K562 (cell line): ENCODE data around the gene CRABP1. TPM values are rescaled to one million over a fixed set of nuclear protein-coding genes. Genes with fewer than 3 reads are reported as not detected.

ENCODE experiments used
- ATAC-seq: fragments of 200-7000 bp; cut with Tn5 transposase; 3 replicates; pipeline ENCODE4 v1.9.1; 2020; ENCODE audit warnings: moderate library complexity
- BruUV-seq: library from RNA; stranded (reverse); fragments of 400-500 nt; replicated peaks from 2 replicates; lab custom pipeline; 2021; lab: Mats Ljungman, UMichigan
- CTCF ChIA-PET: fragments of 300-600 bp; formaldehyde crosslinking; extraction: SDS; loops from one replicate; lab custom pipeline; 2021; ENCODE audit warnings: low intra/inter-chr PET ratio; lab: Yijun Ruan, JAX
- POLR2A ChIA-PET: fragments of 300-600, 350-650 bp; sonication (Branson Sonifier 250); formaldehyde crosslinking; extraction: SDS; loops from one replicate; lab custom pipeline; 2021; ENCODE audit warnings: antibody characterized with exemption, inconsistent platforms; lab: Yijun Ruan, JAX
- DNase-seq, 4 experiments: peaks; one replicate each; pipeline versions ENCODE4 v3.0.0 to v3.0.0-alpha.2; 2011 to 2018; ENCODE audit warnings: low spot score in 3 of 4, mixed read lengths in 3 of 4; ENCODE audit errors: extremely low read depth in 1 of 4
- FAIRE-seq: peaks from 2 replicates; lab custom pipeline; 2011; peaks lifted over from hg19 to GRCh38; lab: Jason Lieb, UNC
- H2AFZ ChIP-seq: 2 replicates; pipeline ENCODE4 v1.6.0; 2011; ENCODE audit warnings: low read depth, low read length, control low read depth, inconsistent platforms
- H3K27ac ChIP-seq: fragments of 200-600 bp; 3 replicates; pipeline ENCODE4 v1.8.0; 2011; ENCODE audit warnings: low read depth, mild to moderate bottlenecking, control low read depth, inconsistent platforms, low read length, moderate library complexity, mixed read lengths; ENCODE audit errors: extremely low read depth
- H3K27me3 ChIP-seq, 2 experiments: fragments of 300-600 bp in 1 of 2; 2 replicates in 1 of 2; 3 replicates in 1 of 2; pipeline versions ENCODE4 v1.6.0 to v1.8.0; 2011; ENCODE audit warnings: inconsistent platforms in 2 of 2, low read length in 2 of 2, mild to moderate bottlenecking in 1 of 2, mixed read lengths in 1 of 2, moderate library complexity in 1 of 2; ENCODE audit not compliant: control insufficient read depth in 2 of 2, insufficient read depth in 2 of 2
- H3K36me3 ChIP-seq: fragments of 300-600 bp; 3 replicates; pipeline ENCODE4 v1.8.0; 2011; ENCODE audit warnings: mild to moderate bottlenecking, low read length, inconsistent platforms; ENCODE audit not compliant: control insufficient read depth, insufficient read depth
- H3K4me1 ChIP-seq, 2 experiments: fragments of 200-600 bp in 1 of 2; replicated peaks in 1 of 2; 2 replicates in 1 of 2; 3 replicates in 1 of 2; pipeline versions ENCODE4 v1.5.1 to v1.8.0; 2011; ENCODE audit warnings: inconsistent platforms in 2 of 2, low read length in 2 of 2, mild to moderate bottlenecking in 1 of 2, mixed read lengths in 1 of 2, moderate library complexity in 1 of 2; ENCODE audit not compliant: control insufficient read depth in 2 of 2, insufficient read depth in 2 of 2
- H3K4me2 ChIP-seq: 2 replicates; pipeline ENCODE4 v1.6.1; 2011; ENCODE audit warnings: low read length, control low read depth, inconsistent platforms, mixed read lengths; ENCODE audit not compliant: insufficient read depth
- H3K4me3 ChIP-seq: fragments of 200-600 bp; sonication (generic), shearing (Covaris generic); 2 replicates; pipeline ENCODE4 v1.5.1; 2016; ENCODE audit warnings: control low read depth, inconsistent platforms
- H3K79me2 ChIP-seq: fragments of 200-600 bp; 3 replicates; pipeline ENCODE4 v1.8.0; 2011; ENCODE audit warnings: low read length, inconsistent platforms; ENCODE audit not compliant: control insufficient read depth, insufficient read depth
- H3K9ac ChIP-seq, 2 experiments: 2 replicates each; pipeline versions ENCODE4 v1.6.0 to v1.6.1; 2011; ENCODE audit warnings: low read depth in 2 of 2, low read length in 2 of 2, control low read depth in 1 of 2, inconsistent platforms in 1 of 2, mild to moderate bottlenecking in 1 of 2, mixed read lengths in 1 of 2; ENCODE audit not compliant: insufficient read depth in 1 of 2
- H3K9me1 ChIP-seq: one replicate; pipeline ENCODE4 v1.6.0; 2011; ENCODE audit warnings: inconsistent platforms, mild to moderate bottlenecking, low read length, moderate library complexity; ENCODE audit not compliant: control insufficient read depth, insufficient read depth
- H3K9me3 ChIP-seq: replicated peaks from 2 replicates; pipeline ENCODE4 v1.5.1; 2011; ENCODE audit warnings: low read depth, low read length, inconsistent platforms; ENCODE audit not compliant: control insufficient read depth, insufficient read depth
- H4K20me1 ChIP-seq: replicated peaks from 2 replicates; pipeline ENCODE4 v1.6.1; 2011; ENCODE audit warnings: low read length, inconsistent platforms, mixed read lengths; ENCODE audit not compliant: control insufficient read depth, insufficient read depth
- DDX20 ChIP-seq: fragments of 450-650 bp; IDR thresholded peaks from 2 replicates; pipeline ENCODE4 v1.6.1; 2016; ENCODE audit warnings: missing genetic modification characterization, low read depth, mild to moderate bottlenecking, missing compliant biosample characterization, moderate library complexity
- HDAC6 ChIP-seq: IDR thresholded peaks from 2 replicates; pipeline ENCODE4 v1.6.1; 2012; ENCODE audit warnings: low read depth, mild to moderate bottlenecking, control low read depth, inconsistent platforms, low read length, moderate library complexity
- KAT2B ChIP-seq: IDR thresholded peaks from one replicate; pipeline ENCODE4 v1.6.1; 2012; ENCODE audit warnings: low read depth, mild to moderate bottlenecking, control low read depth, inconsistent platforms, low read length, moderate library complexity
- KDM1A ChIP-seq, 2 experiments: fragments of 450-650 bp; IDR thresholded peaks; 2 replicates each; pipeline ENCODE4 v1.6.1; 2016; ENCODE audit warnings: mild to moderate bottlenecking in 2 of 2
- NFATC3 ChIP-seq: fragments of 450-650 bp; IDR thresholded peaks from 2 replicates; pipeline ENCODE4 v1.6.1; 2017; ENCODE audit warnings: mild to moderate bottlenecking
- NFXL1 ChIP-seq: fragments of 450-650 bp; formaldehyde crosslinking; IDR thresholded peaks from 2 replicates; pipeline ENCODE4 v1.4.0; 2021; ENCODE audit warnings: mild to moderate bottlenecking
- RBFOX2 ChIP-seq: fragments of 200-400 bp; formaldehyde crosslinking; IDR thresholded peaks from 2 replicates; pipeline ENCODE4 v1.6.1; 2017; ENCODE audit warnings: low read depth, mild to moderate bottlenecking, low read length, moderate library complexity
- ZNF436 ChIP-seq: fragments of 250-450, 450-650 bp; sonication (Bioruptor Pico); formaldehyde crosslinking; IDR thresholded peaks from 2 replicates; pipeline ENCODE4 v1.7.0; 2020; ENCODE audit warnings: mild to moderate bottlenecking
- WGBS: fragments of 100-300 bp; shearing (Covaris generic); methylation state at CpG from one replicate; pipeline ENCODE4 v1.1.6; 2016; ENCODE audit warnings: low coverage, mixed read lengths; ENCODE audit not compliant: insufficient coverage; ENCODE audit errors: missing lambda C conversion rate; 5-methylcytosine and 5-hydroxymethylcytosine counted together
- in situ Hi-C: fragments of 300-500 bp; cut with MboI; formaldehyde crosslinking; loops from 4 replicates; pipeline ENCODE4 v1.15.0; 2018; ENCODE audit warnings: inconsistent platforms, mixed read lengths
- intact Hi-C: fragments of 100-400 bp; cut with micrococcal nuclease; formaldehyde crosslinking; loops from 2 replicates; pipeline ENCODE4 v1.14.2; 2022
- polyA plus RNA-seq, 8 experiments: library from polyadenylated mRNA; depleted of rRNA in 4 of 8; stranded (reverse) in 5 of 8; unstranded in 3 of 8; fragments of >200 nt; fragmentation: Nextera tagmentation in 2 of 8; fragmentation: Illumina TruSeq in 1 of 8; extraction: Ambion mirVana in 2 of 8; extraction: Trizol in 1 of 8; gene quantifications; 2 replicates each; pipeline versions ENCODE4 v1.2.1 to v1.2.3, GENCODE V29; 2011 to 2014; ENCODE audit warnings: inconsistent platforms in 1 of 8, missing spikeins in 1 of 8
- total RNA-seq, 7 experiments: library from RNA; depleted of rRNA in 6 of 7; stranded (reverse); fragments of >200 nt in 6 of 7; fragmentation: Illumina TruSeq in 2 of 7; extraction: Trizol in 2 of 7; gene quantifications; 2 replicates each; pipeline versions ENCODE4 v1.2.1 to v1.2.3, GENCODE V29; 2011 to 2021; ENCODE audit warnings: low replicate concordance in 1 of 7
- TF ChIP-seq, protein P1 (sequence below): fragments of 450-650 bp; IDR thresholded peaks from 2 replicates; pipeline ENCODE4 v1.6.1; 2016; ENCODE audit warnings: low read depth, mild to moderate bottlenecking, moderate library complexity
- TF ChIP-seq, protein P2 (sequence below): fragments of 450-650 bp; IDR thresholded peaks from 2 replicates; pipeline ENCODE4 v1.7.0; 2016; ENCODE audit warnings: borderline replicate concordance
- TF ChIP-seq, protein P3 (sequence below): sonication (generic); formaldehyde crosslinking; IDR thresholded peaks from 2 replicates; pipeline ENCODE4 v1.8.0; 2022; ENCODE audit warnings: missing genetic modification reagents, mild to moderate bottlenecking, moderate library complexity, borderline replicate concordance
- TF ChIP-seq, protein P4 (sequence below): fragments of 250-450 bp; sonication (Bioruptor Pico); IDR thresholded peaks from 2 replicates; pipeline ENCODE4 v1.4.0; 2020; ENCODE audit warnings: mild to moderate bottlenecking, moderate library complexity
- TF ChIP-seq, protein P5 (sequence below): sonication (generic); formaldehyde crosslinking; IDR thresholded peaks from 2 replicates; pipeline ENCODE4 v1.4.0; 2020; ENCODE audit warnings: mild to moderate bottlenecking, missing genetic modification reagents
- TF ChIP-seq, protein P6 (sequence below): fragments of 250-450 bp; sonication (Bioruptor Pico); IDR thresholded peaks from 2 replicates; pipeline ENCODE4 v1.8.0; 2022; ENCODE audit warnings: inconsistent platforms, mild to moderate bottlenecking, moderate library complexity, borderline replicate concordance

The CRABP1 gene
- total and polyA plus RNA-seq, 9 of the 15 experiments (the other 6 are each of a cell fraction or from before 2014, with no cell fraction given), result 0.60 TPM; not detected in 8

DNA sequence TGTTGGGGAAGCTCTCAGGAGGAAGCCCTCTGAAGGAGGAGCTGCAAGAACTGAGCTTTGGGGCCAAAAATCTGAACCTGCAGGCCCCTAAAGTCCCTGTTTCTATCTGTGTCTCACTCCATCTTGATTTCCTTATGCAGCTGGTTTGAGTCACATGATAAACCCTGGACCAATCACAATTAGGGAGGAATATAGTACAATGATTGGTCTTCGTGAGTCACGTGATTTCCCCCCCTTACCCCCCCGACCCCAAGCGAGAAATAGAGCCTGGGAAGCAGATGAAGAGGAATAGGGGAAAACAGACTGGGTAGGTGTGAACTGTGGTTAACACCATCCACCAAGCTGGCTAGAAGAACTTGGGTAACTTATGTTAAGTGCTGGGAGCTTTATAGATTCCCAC, 12.9 kb downstream of the CRABP1 start:
- Histone ChIP-seq H3K9me3 (no peaks in the 10 kb centered on the region; the same call in 1 of the 2 replicates), H3K4me1 (no peaks in the 10 kb centered on the region), H3K4me3 (no peak overlapping the region), H3K27me3 (peaks cover 9 to 21% of the 10 kb centered on the region in 2 experiments; a peak in 4 of 5 replicates), H3K9ac (no peak overlapping the region), H4K20me1 (no peaks in the 10 kb centered on the region), H3K4me2 (no peak overlapping the region), H3K36me3 (no peaks in the 10 kb centered on the region), H3K9me1 (no peaks in the 10 kb centered on the region), H2AFZ (peak overlapping the region; percentile 89), H3K27ac (no peak overlapping the region), H3K79me2 (no peaks in the 10 kb centered on the region)
- in situ Hi-C loops, result no loop called here
- peak; percentile 66 to 91 (median 88) for DNase-seq
- no TSS peak for BruUV-seq
- CTCF ChIA-PET, result no interaction called here
- peak; percentile 90 for ATAC-seq
- 4% methylated on average over 4 of the region's 4 CpGs for WGBS
- FAIRE-seq, result peak; percentile 55
- POLR2A ChIA-PET, result interaction anchor here (0.5 to 1.2 kb wide), 3 partner anchors 11 to 1018 kb away, joined by 3 to 5 read pairs (median 3); partner anchors contain the start of gene SKIC8
- intact Hi-C loops, result no loop called here
- TF ChIP-seq, protein P1, sequence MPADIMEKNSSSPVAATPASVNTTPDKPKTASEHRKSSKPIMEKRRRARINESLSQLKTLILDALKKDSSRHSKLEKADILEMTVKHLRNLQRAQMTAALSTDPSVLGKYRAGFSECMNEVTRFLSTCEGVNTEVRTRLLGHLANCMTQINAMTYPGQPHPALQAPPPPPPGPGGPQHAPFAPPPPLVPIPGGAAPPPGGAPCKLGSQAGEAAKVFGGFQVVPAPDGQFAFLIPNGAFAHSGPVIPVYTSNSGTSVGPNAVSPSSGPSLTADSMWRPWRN, result no peak
- TF ChIP-seq, protein P2, sequence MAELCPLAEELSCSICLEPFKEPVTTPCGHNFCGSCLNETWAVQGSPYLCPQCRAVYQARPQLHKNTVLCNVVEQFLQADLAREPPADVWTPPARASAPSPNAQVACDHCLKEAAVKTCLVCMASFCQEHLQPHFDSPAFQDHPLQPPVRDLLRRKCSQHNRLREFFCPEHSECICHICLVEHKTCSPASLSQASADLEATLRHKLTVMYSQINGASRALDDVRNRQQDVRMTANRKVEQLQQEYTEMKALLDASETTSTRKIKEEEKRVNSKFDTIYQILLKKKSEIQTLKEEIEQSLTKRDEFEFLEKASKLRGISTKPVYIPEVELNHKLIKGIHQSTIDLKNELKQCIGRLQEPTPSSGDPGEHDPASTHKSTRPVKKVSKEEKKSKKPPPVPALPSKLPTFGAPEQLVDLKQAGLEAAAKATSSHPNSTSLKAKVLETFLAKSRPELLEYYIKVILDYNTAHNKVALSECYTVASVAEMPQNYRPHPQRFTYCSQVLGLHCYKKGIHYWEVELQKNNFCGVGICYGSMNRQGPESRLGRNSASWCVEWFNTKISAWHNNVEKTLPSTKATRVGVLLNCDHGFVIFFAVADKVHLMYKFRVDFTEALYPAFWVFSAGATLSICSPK, result no peak
- TF ChIP-seq, protein P3, sequence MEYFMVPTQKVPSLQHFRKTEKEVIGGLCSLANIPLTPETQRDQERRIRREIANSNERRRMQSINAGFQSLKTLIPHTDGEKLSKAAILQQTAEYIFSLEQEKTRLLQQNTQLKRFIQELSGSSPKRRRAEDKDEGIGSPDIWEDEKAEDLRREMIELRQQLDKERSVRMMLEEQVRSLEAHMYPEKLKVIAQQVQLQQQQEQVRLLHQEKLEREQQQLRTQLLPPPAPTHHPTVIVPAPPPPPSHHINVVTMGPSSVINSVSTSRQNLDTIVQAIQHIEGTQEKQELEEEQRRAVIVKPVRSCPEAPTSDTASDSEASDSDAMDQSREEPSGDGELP (CRISPR knock-in tag), result peak; percentile 48; the same call in 1 of the 2 replicates
- TF ChIP-seq HDAC6, result no peak
- TF ChIP-seq, protein P4, sequence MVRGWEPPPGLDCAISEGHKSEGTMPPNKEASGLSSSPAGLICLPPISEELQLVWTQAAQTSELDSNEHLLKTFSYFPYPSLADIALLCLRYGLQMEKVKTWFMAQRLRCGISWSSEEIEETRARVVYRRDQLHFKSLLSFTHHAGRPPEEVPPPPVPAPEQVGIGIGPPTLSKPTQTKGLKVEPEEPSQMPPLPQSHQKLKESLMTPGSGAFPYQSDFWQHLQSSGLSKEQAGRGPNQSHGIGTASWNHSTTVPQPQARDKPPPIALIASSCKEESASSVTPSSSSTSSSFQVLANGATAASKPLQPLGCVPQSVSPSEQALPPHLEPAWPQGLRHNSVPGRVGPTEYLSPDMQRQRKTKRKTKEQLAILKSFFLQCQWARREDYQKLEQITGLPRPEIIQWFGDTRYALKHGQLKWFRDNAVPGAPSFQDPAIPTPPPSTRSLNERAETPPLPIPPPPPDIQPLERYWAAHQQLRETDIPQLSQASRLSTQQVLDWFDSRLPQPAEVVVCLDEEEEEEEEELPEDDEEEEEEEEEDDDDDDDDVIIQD (CRISPR knock-in tag), result no peak
- no peak for TF ChIP-seq RBFOX2
- no peak for TF ChIP-seq KDM1A (IDR thresholded peaks at IDR 0.05)
- TF ChIP-seq, protein P5, sequence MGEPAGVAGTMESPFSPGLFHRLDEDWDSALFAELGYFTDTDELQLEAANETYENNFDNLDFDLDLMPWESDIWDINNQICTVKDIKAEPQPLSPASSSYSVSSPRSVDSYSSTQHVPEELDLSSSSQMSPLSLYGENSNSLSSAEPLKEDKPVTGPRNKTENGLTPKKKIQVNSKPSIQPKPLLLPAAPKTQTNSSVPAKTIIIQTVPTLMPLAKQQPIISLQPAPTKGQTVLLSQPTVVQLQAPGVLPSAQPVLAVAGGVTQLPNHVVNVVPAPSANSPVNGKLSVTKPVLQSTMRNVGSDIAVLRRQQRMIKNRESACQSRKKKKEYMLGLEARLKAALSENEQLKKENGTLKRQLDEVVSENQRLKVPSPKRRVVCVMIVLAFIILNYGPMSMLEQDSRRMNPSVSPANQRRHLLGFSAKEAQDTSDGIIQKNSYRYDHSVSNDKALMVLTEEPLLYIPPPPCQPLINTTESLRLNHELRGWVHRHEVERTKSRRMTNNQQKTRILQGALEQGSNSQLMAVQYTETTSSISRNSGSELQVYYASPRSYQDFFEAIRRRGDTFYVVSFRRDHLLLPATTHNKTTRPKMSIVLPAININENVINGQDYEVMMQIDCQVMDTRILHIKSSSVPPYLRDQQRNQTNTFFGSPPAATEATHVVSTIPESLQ, result no peak
- TF ChIP-seq, protein P6, sequence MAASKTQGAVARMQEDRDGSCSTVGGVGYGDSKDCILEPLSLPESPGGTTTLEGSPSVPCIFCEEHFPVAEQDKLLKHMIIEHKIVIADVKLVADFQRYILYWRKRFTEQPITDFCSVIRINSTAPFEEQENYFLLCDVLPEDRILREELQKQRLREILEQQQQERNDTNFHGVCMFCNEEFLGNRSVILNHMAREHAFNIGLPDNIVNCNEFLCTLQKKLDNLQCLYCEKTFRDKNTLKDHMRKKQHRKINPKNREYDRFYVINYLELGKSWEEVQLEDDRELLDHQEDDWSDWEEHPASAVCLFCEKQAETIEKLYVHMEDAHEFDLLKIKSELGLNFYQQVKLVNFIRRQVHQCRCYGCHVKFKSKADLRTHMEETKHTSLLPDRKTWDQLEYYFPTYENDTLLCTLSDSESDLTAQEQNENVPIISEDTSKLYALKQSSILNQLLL, result no peak
- TF ChIP-seq ZNF436 (CRISPR knock-in tag), result no peak
- no peak for TF ChIP-seq DDX20 (tag)
- no peak for TF ChIP-seq NFXL1
- TF ChIP-seq KAT2B, result no peak
- no peak for TF ChIP-seq NFATC3
